ENCODE measurements around the gene PDXDC1.
"Not testable (repeated sequence)": the region's sequence is repeated elsewhere in the genome, so short reads cannot be mapped to it uniquely, and the experiment has no call there.

PDXDC1 gene

GRCh38 chr16:14974331-14974655 is 533 bp upstream of the PDXDC1 start:
- not testable (repeated sequence) for DNase-seq (ENCODE audit: low read depth in 2 of 2)

- peak; percentile 30 for DNase-seq (ENCODE audit: low read depth in 2 of 2)
Observed at GRCh38 chr16:14975418-14976194, 780 bp downstream of the PDXDC1 start.

- not testable (repeated sequence) for DNase-seq (ENCODE audit: low read depth in 2 of 2)
Observed at GRCh38 chr16:14976971-14977736, 2.3 kb downstream of the PDXDC1 start.

GRCh38 chr16:14978281-14978680 is 3.5 kb downstream of the PDXDC1 start:
- not testable (repeated sequence) for DNase-seq (ENCODE audit: low read depth in 2 of 2)

GRCh38 chr16:14978908-14979307 is 4.1 kb downstream of the PDXDC1 start:
- not testable (repeated sequence) for DNase-seq (ENCODE audit: low read depth in 2 of 2)

- not testable (repeated sequence) for DNase-seq (ENCODE audit: low read depth in 2 of 2)
Observed at GRCh38 chr16:14981234-14981633, 6.4 kb downstream of the PDXDC1 start.

GRCh38 chr16:14982521-14982920 is 7.7 kb downstream of the PDXDC1 start:
- DNase-seq (ENCODE audit: low read depth in 2 of 2) = not testable (repeated sequence)

- not testable (repeated sequence) for DNase-seq (ENCODE audit: low read depth in 2 of 2)
Observed at GRCh38 chr16:14988092-14988491, 13.3 kb downstream of the PDXDC1 start.

- not testable (repeated sequence) for DNase-seq (ENCODE audit: low read depth in 2 of 2)
Observed at GRCh38 chr16:14988661-14989191, 13.9 kb downstream of the PDXDC1 start.

GRCh38 chr16:14989291-14990281 is 14.8 kb downstream of the PDXDC1 start:
- not testable (repeated sequence) for DNase-seq (ENCODE audit: low read depth in 2 of 2)

- DNase-seq (ENCODE audit: low read depth in 2 of 2) = not testable (repeated sequence)
Observed at GRCh38 chr16:14993277-14994151, 18.7 kb downstream of the PDXDC1 start.

GRCh38 chr16:14996702-14997101 is 21.9 kb downstream of the PDXDC1 start:
- DNase-seq (ENCODE audit: low read depth in 2 of 2) = not testable (repeated sequence)

- DNase-seq (ENCODE audit: low read depth in 2 of 2) = not testable (repeated sequence)
Observed at GRCh38 chr16:14998300-14998699, 23.5 kb downstream of the PDXDC1 start.

- DNase-seq (ENCODE audit: low read depth in 2 of 2) = not testable (repeated sequence)
Observed at GRCh38 chr16:14999845-15000244, 25.0 kb downstream of the PDXDC1 start.

- DNase-seq (ENCODE audit: low read depth in 2 of 2) = not testable (repeated sequence)
Observed at GRCh38 chr16:15002448-15002847, 27.6 kb downstream of the PDXDC1 start.

- not testable (repeated sequence) for DNase-seq (ENCODE audit: low read depth in 2 of 2)
Observed at GRCh38 chr16:15005357-15006132, 30.7 kb downstream of the PDXDC1 start.

- not testable (repeated sequence) for DNase-seq (ENCODE audit: low read depth in 2 of 2)
Observed at GRCh38 chr16:15008647-15009046, 33.8 kb downstream of the PDXDC1 start.

- DNase-seq (ENCODE audit: low read depth in 2 of 2) = not testable (repeated sequence)
Observed at GRCh38 chr16:15012941-15013340, 38.1 kb downstream of the PDXDC1 start.

- not testable (repeated sequence) for DNase-seq (ENCODE audit: low read depth in 2 of 2)
Observed at GRCh38 chr16:15015671-15016070, 40.8 kb downstream of the PDXDC1 start.

GRCh38 chr16:15016354-15016753 is 41.5 kb downstream of the PDXDC1 start:
- not testable (repeated sequence) for DNase-seq (ENCODE audit: low read depth in 2 of 2)
